Left lung (tissue), 14 donors: ENCODE data around the gene ARL4A. TPM values are rescaled to one million over a fixed set of nuclear protein-coding genes. Genes with fewer than 3 reads are reported as not detected.

ENCODE experiments used
- ATAC-seq: fragments of 200-7000 bp; cut with Tn5 transposase; one replicate; pipeline ENCODE4 v1.9.1; 2020; ENCODE audit warnings: moderate library complexity
- DNase-seq, 4 donors: peaks; one replicate each; pipeline ENCODE4 v3.0.0-alpha.2; 2013 to 2020
- H3K27ac ChIP-seq, 2 donors: fragments of 200-600 bp; sonication (generic) in 1 of 2; one replicate each; pipeline versions ENCODE4 v1.5.0 to v1.8.0; 2020 to 2021
- H3K27me3 ChIP-seq, 2 donors: fragments of 200-600 bp; sonication (generic) in 1 of 2; one replicate each; pipeline versions ENCODE4 v1.5.0 to v1.8.0; 2020 to 2021
- H3K36me3 ChIP-seq, 2 donors: fragments of 200-600 bp; sonication (generic) in 1 of 2; one replicate each; pipeline versions ENCODE4 v1.5.0 to v1.8.0; 2020 to 2021
- H3K4me1 ChIP-seq, 2 donors: fragments of 200-600 bp; one replicate each; pipeline ENCODE4 v1.8.0; 2021
- H3K4me3 ChIP-seq, 2 donors: fragments of 200-600 bp; sonication (generic) in 1 of 2; one replicate each; pipeline versions ENCODE4 v1.5.0 to v1.8.0; 2020 to 2021; ENCODE audit warnings: mild to moderate bottlenecking in 1 of 2
- H3K9me3 ChIP-seq, 2 donors: fragments of 200-600 bp; sonication (generic) in 1 of 2; one replicate each; pipeline versions ENCODE4 v1.5.0 to v1.8.0; 2020 to 2021
- CTCF ChIP-seq, 2 donors: fragments of 200-600 bp; sonication (generic) in 1 of 2; IDR thresholded peaks; one replicate each; pipeline versions ENCODE4 v1.5.0 to v1.8.0; 2021; ENCODE audit warnings: antibody characterized with exemption in 2 of 2
- intact Hi-C, 2 donors: fragments of 100-400 bp; cut with DNase I; formaldehyde crosslinking; loops; one replicate each; pipeline versions ENCODE4 v1.11.2 to v1.14.2; 2022
- long read RNA-seq, 12 donors: library from polyadenylated mRNA in 2 of 12; unstranded in 2 of 12; transcript quantifications; one replicate each; pipeline ENCODE4 v2.0.0 and lab custom pipeline, GENCODE V29; 2019 to 2026
- polyA plus RNA-seq, 6 donors: library from polyadenylated mRNA; unstranded; fragments of 120-200 nt; gene quantifications; one replicate each; pipeline ENCODE4 v1.2.1, GENCODE V29; 2013; ENCODE audit not compliant: insufficient read length in 6 of 6
- total RNA-seq, 2 donors: library from RNA; stranded (reverse); fragmentation: NEBNext Ultra II Directional; extraction: Animal tissue kit (Norgen Biotek cat#: 25700); gene quantifications; one replicate each; pipeline ENCODE4 v1.2.1, GENCODE V29; 2021
- donor health status: DM: no; HTN: yes; CAD: no.
- donor health status: DM: no; HTN: no; CAD: no.

The ARL4A gene
- total RNA-seq (10 to 100 TPM; 18.4 to 27.0 TPM), polyA plus RNA-seq (10 to 100 TPM; 25.0 to 36.8 (median 27.8) TPM)
- long read RNA-seq, donor 1, transcript ARL4A-206 (2 exons, 845 nt): major isoform, 19 of 26 reads
- long read RNA-seq, donor 1, transcript ARL4A-201 (2 exons, 1,147 nt): minor isoform, 5 of 26 reads
- long read RNA-seq, donor 1, partial matches to known transcripts: 0 of 26 reads
- long read RNA-seq, donor 1, other reads (novel, unspliced or antisense): 0 of 26 reads
- long read RNA-seq, donor 2, transcript ARL4A-206 (2 exons, 845 nt): major isoform, 6 of 15 reads
- long read RNA-seq, donor 2, transcript ARL4A-201 (2 exons, 1,147 nt): major isoform, 6 of 15 reads
- long read RNA-seq, donor 2, partial matches to known transcripts: 0 of 15 reads
- long read RNA-seq, donor 2, other reads (novel, unspliced or antisense): 0 of 15 reads
- long read RNA-seq, donor 3, transcript ARL4A-206 (2 exons, 845 nt): major isoform, 5 of 14 reads
- long read RNA-seq, donor 3, transcript ARL4A-201 (2 exons, 1,147 nt): major isoform, 5 of 14 reads
- long read RNA-seq, donor 3, partial matches to known transcripts: 0 of 14 reads
- long read RNA-seq, donor 3, other reads (novel, unspliced or antisense): 0 of 14 reads
- long read RNA-seq, donor 4, transcript ARL4A-206 (2 exons, 845 nt): major isoform, 5 of 15 reads
- long read RNA-seq, donor 4, partial matches to known transcripts: 0 of 15 reads
- long read RNA-seq, donor 4, other reads (novel, unspliced or antisense): 3 of 15 reads
- long read RNA-seq, donor 5, transcript ARL4A-206 (2 exons, 845 nt): major isoform, 7 of 18 reads
- long read RNA-seq, donor 5, transcript ARL4A-204 (2 exons, 1,144 nt): minor isoform, 5 of 18 reads
- long read RNA-seq, donor 5, partial matches to known transcripts: 0 of 18 reads
- long read RNA-seq, donor 5, other reads (novel, unspliced or antisense): 0 of 18 reads
- long read RNA-seq, donor 6, transcript ARL4A-206 (2 exons, 845 nt): major isoform, 14 of 19 reads
- long read RNA-seq, donor 6, partial matches to known transcripts: 0 of 19 reads
- long read RNA-seq, donor 6, other reads (novel, unspliced or antisense): 0 of 19 reads
- long read RNA-seq, donor 7, partial matches to known transcripts: 0 of 6 reads
- long read RNA-seq, donor 7, other reads (novel, unspliced or antisense): 0 of 6 reads
- long read RNA-seq, donor 8, partial matches to known transcripts: 0 of 8 reads
- long read RNA-seq, donor 8, other reads (novel, unspliced or antisense): 0 of 8 reads
- long read RNA-seq, donor 9, partial matches to known transcripts: 0 of 1 reads
- long read RNA-seq, donor 9, other reads (novel, unspliced or antisense): 0 of 1 reads
- long read RNA-seq, donor 10, transcript ARL4A-201 (2 exons, 1,147 nt): major isoform, 10 of 15 reads
- long read RNA-seq, donor 10, partial matches to known transcripts: 0 of 15 reads
- long read RNA-seq, donor 10, other reads (novel, unspliced or antisense): 0 of 15 reads
- long read RNA-seq, donor 11, transcript ARL4A-206 (2 exons, 845 nt): major isoform, 20 of 40 reads
- long read RNA-seq, donor 11, partial matches to known transcripts: 12 of 40 reads
- long read RNA-seq, donor 11, other reads (novel, unspliced or antisense): 0 of 40 reads
- long read RNA-seq, donor 12, transcript ARL4A-206 (2 exons, 845 nt): major isoform, 8 of 13 reads
- long read RNA-seq, donor 12, partial matches to known transcripts: 0 of 13 reads
- long read RNA-seq, donor 12, other reads (novel, unspliced or antisense): 0 of 13 reads

- Histone ChIP-seq H3K4me1 (peaks cover 7 to 11% of the 10 kb centered on the region in 2 donors), H3K9me3 (no peaks in the 10 kb centered on the region), H3K27ac (peak within 1 kb of the TSS; percentile 89 to 96), H3K27me3 (no peaks in the 10 kb centered on the region), H3K4me3 (peak within 1 kb of the TSS; percentile 89 to 94), H3K36me3 (no peaks in the 10 kb centered on the region)
- TF ChIP-seq CTCF (IDR thresholded peaks at IDR 0.05): no peak
- intact Hi-C loops: no loop called here
- peak; percentile 94 for ATAC-seq
- peak; percentile 89 to 99 (median 96) for DNase-seq
Measured at GRCh38 chr7:12686891-12687717, at the start of gene ARL4A. Gene ARL4A, plus strand, starts transcription at chr7:12687633. Its CDS starts 622 bp downstream, at chr7:12688255.

- peaks cover 0 to 5% of the 10 kb centered on the region in 2 donors for H3K4me1 ChIP-seq
- peak; percentile 54 for ATAC-seq
Measured at GRCh38 chr7:12637819-12638592, 49.4 kb upstream of the ARL4A start.

GRCh38 chr7:12638851-12639456, 48.5 kb upstream of the ARL4A start:
- ATAC-seq: peak; percentile 79
- intact Hi-C loops: loop anchor here in 1 of 2 donors (10.0 kb wide), 1 partner anchor 626 kb away; no protein-coding TSS in a partner anchor
- H3K9me3 ChIP-seq: no peaks in the 10 kb centered on the region
- no peaks in the 10 kb centered on the region for H3K36me3 ChIP-seq
- peak; percentile 55 to 56 for TF ChIP-seq CTCF (IDR thresholded peaks at IDR 0.05)
- DNase-seq: peak in 2 of 4 donors; percentile 15 to 24
- H3K4me3 ChIP-seq: no peak overlapping the region
- H3K27me3 ChIP-seq: no peaks in the 10 kb centered on the region
- H3K4me1 ChIP-seq: peaks cover 0 to 5% of the 10 kb centered on the region in 2 donors
- no peak overlapping the region for H3K27ac ChIP-seq

More at GRCh38 chr7:12637819-12638592, 49.4 kb upstream of the ARL4A start:
- Histone ChIP-seq H3K27ac (no peak overlapping the region), H3K27me3 (no peaks in the 10 kb centered on the region), H3K36me3 (no peaks in the 10 kb centered on the region), H3K4me3 (no peak overlapping the region), H3K9me3 (no peaks in the 10 kb centered on the region)
- intact Hi-C loops: loop anchor here in 1 of 2 donors (10.0 kb wide), 1 partner anchor 627 kb away; no protein-coding TSS in a partner anchor
- no peak for DNase-seq
- TF ChIP-seq CTCF (IDR thresholded peaks at IDR 0.05): no peak
